Thyroid gland (tissue), 4 donors: ENCODE results near the gene RIC1. TPM values are rescaled to one million over a fixed set of nuclear protein-coding genes. Genes with fewer than 3 reads are reported as not detected.
"Not testable (repeated sequence)": the region's sequence is repeated elsewhere in the genome, so short reads cannot be mapped to it uniquely, and the experiment has no call there.

Source experiments
- DNase-seq, 2 donors: peaks; one replicate each; pipeline ENCODE4 v3.0.0-alpha.2; 2019
- H3K27ac ChIP-seq, 3 donors: fragments of 200-600 bp; sonication (generic); 1 replicate in 2 of 3; 2 replicates in 1 of 3; pipeline ENCODE4 v1.5.1; 2016 to 2019; ENCODE audit warnings: mild to moderate bottlenecking in 1 of 3, moderate library complexity in 1 of 3
- H3K27me3 ChIP-seq: fragments of 200-600 bp; sonication (generic); one replicate; pipeline ENCODE4 v1.5.1; 2019
- H3K36me3 ChIP-seq, 2 donors: fragments of 200-600 bp; sonication (generic); one replicate each; pipeline ENCODE4 v1.5.1; 2016 to 2019
- H3K4me1 ChIP-seq, 2 donors: fragments of 200-600 bp; sonication (generic); one replicate each; pipeline ENCODE4 v1.5.1; 2017 to 2019
- H3K4me3 ChIP-seq, 3 donors: fragments of 200-600 bp; sonication (generic); replicated peaks in 1 of 3; 1 replicate in 2 of 3; 2 replicates in 1 of 3; pipeline ENCODE4 v1.5.1; 2016; ENCODE audit warnings: mild to moderate bottlenecking in 1 of 3
- H3K9me3 ChIP-seq: fragments of 200-600 bp; sonication (generic); one replicate; pipeline ENCODE4 v1.5.1; 2017
- CTCF ChIP-seq, 6 experiments: fragments of 200-600 bp in 3 of 6; fragments of 450-650 bp in 3 of 6; sonication (generic) in 3 of 6; IDR thresholded peaks; one replicate each; pipeline ENCODE4 v1.5.1; 2016 to 2019; ENCODE audit warnings: antibody characterized with exemption in 6 of 6, mild to moderate bottlenecking in 2 of 6, inconsistent platforms in 1 of 6, moderate library complexity in 1 of 6
- POLR2A ChIP-seq, 2 donors: fragments of 450-650 bp; IDR thresholded peaks; one replicate each; pipeline ENCODE4 v1.6.1; 2017; ENCODE audit warnings: antibody characterized with exemption in 2 of 2, mild to moderate bottlenecking in 2 of 2, moderate library complexity in 1 of 2
- WGBS, 2 donors: methylation state at CpG; one replicate each; pipeline ENCODE4 v1.1.5; 2017; 5-methylcytosine and 5-hydroxymethylcytosine counted together
- intact Hi-C: fragments of 100-400 bp; cut with DNase I; formaldehyde crosslinking; loops from one replicate; pipeline ENCODE4 v1.15.1; 2023
- total RNA-seq, 4 donors: library from RNA; depleted of rRNA; stranded (reverse); fragments of >200 nt; gene quantifications; one replicate each; pipeline ENCODE4 v1.2.3, GENCODE V29; 2016

RIC1 gene
- total RNA-seq, 4 donors from 2014 or later, result 42.7 to 56.1 (median 44.9) TPM

GRCh38 chr9:5620494-5620893, 8.4 kb upstream of the RIC1 start:
- Histone ChIP-seq H3K36me3 (no peaks in the 10 kb centered on the region), H3K27ac (no peak overlapping the region), H3K9me3 (no peaks in the 10 kb centered on the region), H3K4me3 (no peak overlapping the region), H3K4me1 (peaks cover 0 to 8% of the 10 kb centered on the region in 2 donors), H3K27me3 (no peaks in the 10 kb centered on the region)
- intact Hi-C loops, result loop anchor here (10.0 kb wide), 1 partner anchor 94 kb away; no protein-coding TSS in a partner anchor
- TF ChIP-seq POLR2A (IDR thresholded peaks at IDR 0.05), result no peak
- no peak for TF ChIP-seq CTCF (IDR thresholded peaks at IDR 0.05)
- no peak for DNase-seq
- 93 to 98% methylated on average over 2 of the region's 2 CpGs for WGBS, 2 donors

GRCh38 chr9:5621327-5621726, 7.6 kb upstream of the RIC1 start:
- no peaks in the 10 kb centered on the region for H3K27me3 ChIP-seq
- H3K9me3 ChIP-seq, result no peaks in the 10 kb centered on the region
- intact Hi-C loops, result loop anchor here (10.0 kb wide), 1 partner anchor 93 kb away; no protein-coding TSS in a partner anchor
- DNase-seq, result no peak
- WGBS, 2 donors, result 89 to 90% methylated on average over 4 of the region's 4 CpGs
- H3K36me3 ChIP-seq, result no peaks in the 10 kb centered on the region
- H3K4me1 ChIP-seq, result peaks cover 4 to 10% of the 10 kb centered on the region in 2 donors
- no peak overlapping the region for H3K27ac ChIP-seq
- TF ChIP-seq CTCF (IDR thresholded peaks at IDR 0.05), result no peak
- TF ChIP-seq POLR2A (IDR thresholded peaks at IDR 0.05), result no peak
- H3K4me3 ChIP-seq, result no peak overlapping the region

- peaks cover 11 to 16% of the 10 kb centered on the region in 2 donors for H3K4me1 ChIP-seq
- H3K36me3 ChIP-seq, result no peaks in the 10 kb centered on the region
- no peak overlapping the region for H3K27ac ChIP-seq
- DNase-seq, result no peak
- H3K27me3 ChIP-seq, result no peaks in the 10 kb centered on the region
- TF ChIP-seq CTCF (IDR thresholded peaks at IDR 0.05), result no peak
- no peaks in the 10 kb centered on the region for H3K9me3 ChIP-seq
- 92% methylated on average over 3 of the region's 3 CpGs for WGBS, 2 donors
- H3K4me3 ChIP-seq, result no peak overlapping the region
- intact Hi-C loops, result loop anchor here (10.0 kb wide), 1 partner anchor 93 kb away; no protein-coding TSS in a partner anchor
Measured at GRCh38 chr9:5622016-5622415, 6.9 kb upstream of the RIC1 start.

GRCh38 chr9:5624655-5625054, 4.3 kb upstream of the RIC1 start:
- no peaks in the 10 kb centered on the region for H3K9me3 ChIP-seq
- no peak overlapping the region for H3K4me3 ChIP-seq
- TF ChIP-seq CTCF (IDR thresholded peaks at IDR 0.05) (no peak), POLR2A (IDR thresholded peaks at IDR 0.05) (no peak)
- H3K36me3 ChIP-seq, result no peaks in the 10 kb centered on the region
- no peaks in the 10 kb centered on the region for H3K27me3 ChIP-seq
- intact Hi-C loops, result loop anchor here (10.0 kb wide), 1 partner anchor 90 kb away; no protein-coding TSS in a partner anchor
- H3K27ac ChIP-seq, result no peak overlapping the region
- WGBS, 2 donors, result 92 to 96% methylated on average over 2 of the region's 2 CpGs
- H3K4me1 ChIP-seq, result peaks cover 22 to 26% of the 10 kb centered on the region in 2 donors
- no peak for DNase-seq

- H3K4me3 ChIP-seq, result peak overlapping the region in 1 of 3 donors; percentile 96
- H3K9me3 ChIP-seq, result no peaks in the 10 kb centered on the region
- peak overlapping the region in 2 of 3 donors; percentile 60 to 88 for H3K27ac ChIP-seq
- DNase-seq, result peak; percentile 41 to 55
- peaks cover 28 to 37% of the 10 kb centered on the region in 2 donors for H3K4me1 ChIP-seq
- WGBS, 2 donors, result 45 to 56% methylated on average over 5 of the region's 5 CpGs
- no peaks in the 10 kb centered on the region for H3K36me3 ChIP-seq
- no peak for TF ChIP-seq CTCF (IDR thresholded peaks at IDR 0.05)
- TF ChIP-seq POLR2A (IDR thresholded peaks at IDR 0.05), result no peak
- intact Hi-C loops, result loop anchor here (10.0 kb wide), 1 partner anchor 88 kb away; no protein-coding TSS in a partner anchor
- no peaks in the 10 kb centered on the region for H3K27me3 ChIP-seq
Measured at GRCh38 chr9:5626727-5627634, 1.9 kb upstream of the RIC1 start.

GRCh38 chr9:5627686-5628085, 1.2 kb upstream of the RIC1 start:
- H3K4me1 ChIP-seq, result peaks cover 31 to 37% of the 10 kb centered on the region in 2 donors
- peak overlapping the region in 1 of 3 donors; percentile 96 for H3K4me3 ChIP-seq
- 62 to 73% methylated on average over 11 of the region's 11 CpGs for WGBS, 2 donors
- intact Hi-C loops, result loop anchor here (10.0 kb wide), 1 partner anchor 87 kb away; no protein-coding TSS in a partner anchor
- DNase-seq, result peak in 1 of 2 donors; percentile 10
- H3K9me3 ChIP-seq, H3K27me3 ChIP-seq, H3K36me3 ChIP-seq: not testable (repeated sequence)
- H3K27ac ChIP-seq, result peak overlapping the region; percentile 88 to 93 (median 92)
